HepG2 (cell line): ENCODE results near the gene RAB1B. TPM values are rescaled to one million over a fixed set of nuclear protein-coding genes. Genes with fewer than 3 reads are reported as not detected.
A peak's percentile ranks its signal among the peaks of the same experiment; 100 is the strongest.

Experiments
- ATAC-seq: fragments of 200-7000 bp; cut with Tn5 transposase; 3 replicates; pipeline ENCODE4 v1.9.1; 2020; ENCODE audit warnings: mild to moderate bottlenecking, moderate library complexity
- BruUV-seq: library from RNA; stranded (reverse); fragments of 400-500 nt; replicated peaks from 2 replicates; lab custom pipeline; 2021; lab: Mats Ljungman, UMichigan
- CTCF ChIA-PET: fragments of 300-600 bp; formaldehyde crosslinking; extraction: SDS; loops from one replicate; lab custom pipeline; 2021; ENCODE audit warnings: low total read pairs, inconsistent platforms, low intra/inter-chr PET ratio; lab: Yijun Ruan, JAX
- POLR2A ChIA-PET: fragments of 350-600 bp; sonication (Branson Sonifier 250); formaldehyde crosslinking; loops from one replicate; lab custom pipeline; 2020; ENCODE audit warnings: antibody characterized with exemption, inconsistent platforms; lab: Yijun Ruan, JAX
- DNase-seq: peaks from one replicate; pipeline ENCODE4 v3.0.0-alpha.2; 2015; ENCODE audit warnings: low spot score
- FAIRE-seq: peaks from 3 replicates; lab custom pipeline; 2011; peaks lifted over from hg19 to GRCh38; lab: Jason Lieb, UNC
- H2AFZ ChIP-seq: one replicate; pipeline ENCODE4 v1.6.1; 2011; ENCODE audit warnings: low read length, inconsistent platforms
- H3K27ac ChIP-seq: fragments of 300-600 bp; 3 replicates; pipeline ENCODE4 v1.8.0; 2011; ENCODE audit warnings: mixed run types, mild to moderate bottlenecking, mixed read lengths, low read length, inconsistent platforms; ENCODE audit not compliant: insufficient read depth; ENCODE audit errors: extremely low read length
- H3K27me3 ChIP-seq, 2 experiments: fragments of 200-600 bp in 1 of 2; 2 replicates in 1 of 2; 3 replicates in 1 of 2; pipeline versions ENCODE4 v1.6.0 to v1.8.0; 2011; ENCODE audit warnings: low read length in 2 of 2, mild to moderate bottlenecking in 2 of 2, moderate library complexity in 2 of 2, inconsistent platforms in 1 of 2; ENCODE audit not compliant: insufficient read depth in 2 of 2, control insufficient read depth in 1 of 2
- H3K36me3 ChIP-seq, 2 experiments: fragments of 200-600 bp in 1 of 2; replicated peaks in 1 of 2; 2 replicates in 1 of 2; 3 replicates in 1 of 2; pipeline versions ENCODE4 v1.5.1 to v1.8.0; 2011; ENCODE audit warnings: low read length in 2 of 2, inconsistent platforms in 1 of 2; ENCODE audit not compliant: insufficient read depth in 2 of 2, control insufficient read depth in 1 of 2
- H3K4me1 ChIP-seq: 2 replicates; pipeline ENCODE4 v1.5.1; 2012; ENCODE audit warnings: low read length, inconsistent platforms; ENCODE audit not compliant: insufficient read depth
- H3K4me2 ChIP-seq: 2 replicates; pipeline ENCODE4 v1.6.0; 2011; ENCODE audit warnings: low read depth, low read length, inconsistent platforms
- H3K4me3 ChIP-seq, 3 experiments: fragments of 200-600 bp in 1 of 3; sonication (generic), shearing (Covaris generic) in 1 of 3; replicated peaks in 1 of 3; 2 replicates each; pipeline ENCODE4 v1.5.1; 2011 to 2016; ENCODE audit warnings: low read length in 3 of 3, inconsistent platforms in 2 of 3, low read depth in 2 of 3, mild to moderate bottlenecking in 2 of 3, control low read depth in 1 of 3, mixed read lengths in 1 of 3; ENCODE audit not compliant: insufficient read depth in 1 of 3
- H3K79me2 ChIP-seq: one replicate; pipeline ENCODE4 v1.6.1; 2011; ENCODE audit warnings: low read length, inconsistent platforms; ENCODE audit not compliant: insufficient read depth
- H3K9ac ChIP-seq: 2 replicates; pipeline ENCODE4 v1.6.0; 2011; ENCODE audit warnings: mild to moderate bottlenecking, low read depth, low read length, inconsistent platforms; ENCODE audit not compliant: insufficient read depth
- H3K9me3 ChIP-seq: 2 replicates; pipeline ENCODE4 v1.5.1; 2012; ENCODE audit warnings: mild to moderate bottlenecking, low read length
- H4K20me1 ChIP-seq: 2 replicates; pipeline ENCODE4 v1.6.0; 2011; ENCODE audit warnings: inconsistent platforms, mild to moderate bottlenecking, low read length, moderate library complexity; ENCODE audit not compliant: insufficient read depth
- ATF7 ChIP-seq, 2 experiments: fragments of 450-650 bp in 1 of 2; sonication (generic) in 1 of 2; formaldehyde crosslinking in 1 of 2; IDR thresholded peaks; 2 replicates each; pipeline versions ENCODE4 v1.4.0 to v1.6.1; 2016 to 2020; ENCODE audit warnings: antibody characterized with exemption in 1 of 2, mild to moderate bottlenecking in 1 of 2, missing genetic modification reagents in 1 of 2
- CEBPG ChIP-seq: IDR thresholded peaks from 2 replicates; pipeline ENCODE4 v1.6.1; 2016
- GATAD1 ChIP-seq: IDR thresholded peaks from 2 replicates; pipeline ENCODE4 v1.6.1; 2016; ENCODE audit warnings: missing genetic modification reagents, missing compliant biosample characterization
- HHEX ChIP-seq: IDR thresholded peaks from 2 replicates; pipeline ENCODE4 v1.6.1; 2016; ENCODE audit warnings: control low read depth
- KAT7 ChIP-seq: IDR thresholded peaks from 2 replicates; pipeline ENCODE4 v1.6.1; 2018; ENCODE audit warnings: borderline replicate concordance, missing compliant biosample characterization
- NFIB ChIP-seq: sonication (generic); formaldehyde crosslinking; IDR thresholded peaks from 2 replicates; pipeline ENCODE4 v1.9.0; 2021; ENCODE audit warnings: missing genetic modification reagents, mild to moderate bottlenecking, borderline replicate concordance
- RARG ChIP-seq: sonication (generic); formaldehyde crosslinking; IDR thresholded peaks from 2 replicates; pipeline ENCODE4 v1.4.0; 2020; ENCODE audit warnings: low read depth, mild to moderate bottlenecking, missing genetic modification reagents
- SETDB1 ChIP-seq: sonication (generic); formaldehyde crosslinking; IDR thresholded peaks from 2 replicates; pipeline ENCODE4 v1.5.1; 2020; ENCODE audit warnings: missing genetic modification reagents, mild to moderate bottlenecking, borderline replicate concordance
- SP5 ChIP-seq: IDR thresholded peaks from 2 replicates; pipeline ENCODE4 v1.6.1; 2016; ENCODE audit warnings: low read depth, borderline replicate concordance
- TGIF2 ChIP-seq: IDR thresholded peaks from 2 replicates; pipeline ENCODE4 v1.6.1; 2016; ENCODE audit warnings: control low read depth, missing compliant biosample characterization
- ZFP37 ChIP-seq: sonication (generic); formaldehyde crosslinking; IDR thresholded peaks from 2 replicates; pipeline ENCODE4 v1.4.0; 2020; ENCODE audit warnings: missing genetic modification reagents, borderline replicate concordance
- ZNF615 ChIP-seq: sonication (generic); formaldehyde crosslinking; IDR thresholded peaks from 2 replicates; pipeline ENCODE4 v1.5.0; 2020; ENCODE audit warnings: mild to moderate bottlenecking, missing genetic modification reagents, borderline replicate concordance
- ZNF777 ChIP-seq: sonication (generic); formaldehyde crosslinking; IDR thresholded peaks from 2 replicates; pipeline ENCODE4 v1.4.0; 2020; ENCODE audit warnings: missing genetic modification reagents
- WGBS: methylation state at CpG from one replicate; pipeline ENCODE4 v1.1.6; 2017; ENCODE audit warnings: low lambda C conversion rate; 5-methylcytosine and 5-hydroxymethylcytosine counted together
- in situ Hi-C: cut with HindIII; loops from 2 replicates; pipeline ENCODE4 v1.10.0; 2017; ENCODE audit warnings: low pct_unique_long_range_greater_than_20kb; ENCODE audit not compliant: extremely low pct_ligation_motif_present
- intact Hi-C: fragments of 100-400 bp; cut with micrococcal nuclease; formaldehyde crosslinking; loops from one replicate; pipeline ENCODE4 v1.10.0; 2022; ENCODE audit not compliant: unreplicated experiment
- polyA plus RNA-seq, 8 experiments: library from polyadenylated mRNA; depleted of rRNA in 3 of 8; stranded (reverse) in 7 of 8; unstranded in 1 of 8; fragments of >200 nt; fragmentation: Illumina TruSeq in 4 of 8; extraction: Trizol in 4 of 8; gene quantifications; 2 replicates each; pipeline versions ENCODE4 v1.2.1 to v1.2.3, GENCODE V29; 2011 to 2016; ENCODE audit warnings: low read depth in 4 of 8, missing spikeins in 1 of 8, mixed read lengths in 1 of 8; ENCODE audit not compliant: insufficient read depth in 1 of 8
- total RNA-seq, 5 experiments: library from RNA; depleted of rRNA; stranded (reverse); fragments of >200 nt; fragmentation: Illumina TruSeq; extraction: Trizol; gene quantifications; 2 replicates each; pipeline ENCODE4 v1.2.3, GENCODE V29; 2016; ENCODE audit warnings: low read depth in 1 of 5
- TF ChIP-seq, protein P1 (sequence below): sonication (generic); formaldehyde crosslinking; IDR thresholded peaks from 2 replicates; pipeline ENCODE4 v1.4.0; 2020; ENCODE audit warnings: low read depth, mild to moderate bottlenecking, missing genetic modification reagents

The RAB1B gene
- total and polyA plus RNA-seq, 2 of the 13 experiments (the other 11 are each of a cell fraction or from before 2014, with no cell fraction given) = 77.9 to 87.9 TPM

GRCh38 chr11:66322732-66323427, 54.4 kb downstream of the RAB1B start:
- Histone ChIP-seq H4K20me1 (no peaks in the 10 kb centered on the region), H3K9me3 (no peaks in the 10 kb centered on the region), H3K4me3 (no peak overlapping the region), H2AFZ (no peak overlapping the region), H3K36me3 (no peaks in the 10 kb centered on the region), H3K27ac (no peak overlapping the region), H3K27me3 (peaks cover 0 to 24% of the 10 kb centered on the region in 2 experiments; a peak in 3 of 5 replicates), H3K9ac (no peak overlapping the region), H3K4me1 (peaks cover 59% of the 10 kb centered on the region), H3K4me2 (0 out of 2 replicates have a peak overlapping the region, but pooled peaks have one; percentile 20), H3K79me2 (no peaks in the 10 kb centered on the region)
- intact Hi-C loops = no loop called here
- in situ Hi-C loops = no loop called here
- CTCF ChIA-PET = interaction anchor here (1.2 to 2.2 kb wide), 2 partner anchors 11 to 100 kb away, joined by 6 to 24 read pairs; no protein-coding TSS in a partner anchor
- no peak for FAIRE-seq
- BruUV-seq = no TSS peak
- DNase-seq = no peak
- POLR2A ChIA-PET = interaction anchor here (0.7 kb wide), 1 partner anchor 11 kb away, joined by 4 read pairs; no protein-coding TSS in a partner anchor
- 20% methylated on average over 8 of the region's 11 CpGs for WGBS
- no peak for ATAC-seq
- TF ChIP-seq SETDB1 (CRISPR knock-in tag) = no peak
- TF ChIP-seq HHEX = no peak
- no peak for TF ChIP-seq SP5 (CRISPR knock-in tag)
- 0 out of 2 replicates have a peak, but pooled peaks have one; percentile 17 for TF ChIP-seq ZNF777
- TF ChIP-seq GATAD1 = no peak
- TF ChIP-seq CEBPG (CRISPR knock-in tag) = no peak

DNA sequence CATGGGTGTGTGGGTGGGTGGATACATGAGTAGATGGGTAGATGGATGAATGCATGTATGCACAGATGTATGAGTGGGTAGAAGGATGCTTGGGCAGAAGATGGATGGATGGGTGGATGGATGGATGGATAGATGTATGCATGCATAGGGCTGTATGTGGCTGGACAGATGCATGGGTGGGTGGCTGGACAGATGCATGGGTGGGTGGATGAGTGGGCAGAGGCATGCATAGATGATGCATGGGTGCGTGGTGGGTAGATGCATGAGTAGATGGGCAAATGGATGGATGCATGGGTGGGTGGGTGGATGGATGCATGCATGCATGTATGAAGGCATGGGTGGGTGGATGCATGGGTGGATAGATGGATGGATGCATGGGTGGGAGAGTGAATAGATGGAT, 55.2 kb downstream of the RAB1B start:
- WGBS = 64% methylated on average over 1 of the region's 1 CpG
- Histone ChIP-seq H3K9ac (no peak overlapping the region), H3K36me3 (no peaks in the 10 kb centered on the region)
- POLR2A ChIA-PET = interaction anchor here (1.8 kb wide), 1 partner anchor 11 kb away, joined by 5 read pairs; no protein-coding TSS in a partner anchor
- no peak for TF ChIP-seq ATF7 (IDR thresholded peaks at IDR 0.05)
- no peak for TF ChIP-seq ATF7 (CRISPR knock-in tag; IDR thresholded peaks at IDR 0.05)
- TF ChIP-seq, protein P1, sequence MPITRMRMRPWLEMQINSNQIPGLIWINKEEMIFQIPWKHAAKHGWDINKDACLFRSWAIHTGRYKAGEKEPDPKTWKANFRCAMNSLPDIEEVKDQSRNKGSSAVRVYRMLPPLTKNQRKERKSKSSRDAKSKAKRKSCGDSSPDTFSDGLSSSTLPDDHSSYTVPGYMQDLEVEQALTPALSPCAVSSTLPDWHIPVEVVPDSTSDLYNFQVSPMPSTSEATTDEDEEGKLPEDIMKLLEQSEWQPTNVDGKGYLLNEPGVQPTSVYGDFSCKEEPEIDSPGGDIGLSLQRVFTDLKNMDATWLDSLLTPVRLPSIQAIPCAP (CRISPR knock-in tag) = no peak
- TF ChIP-seq RARG = no peak
- TF ChIP-seq KAT7 (CRISPR knock-in tag) = no peak
- TF ChIP-seq ZNF615 = no peak
- no peak for TF ChIP-seq NFIB (CRISPR knock-in tag)
- TF ChIP-seq ZFP37 (CRISPR knock-in tag) = no peak
- no peak for TF ChIP-seq TGIF2 (CRISPR knock-in tag)
- TF ChIP-seq, all 625 proteins: peak for 0
- CTCF ChIA-PET = no interaction called here
- Histone ChIP-seq H4K20me1 (no peaks in the 10 kb centered on the region), H3K79me2 (no peaks in the 10 kb centered on the region), H3K9me3 (no peaks in the 10 kb centered on the region), H3K4me2 (no peak overlapping the region), H3K4me1 (peaks cover 59% of the 10 kb centered on the region), H3K27me3 (peaks cover 0 to 24% of the 10 kb centered on the region in 2 experiments; a peak in 3 of 5 replicates), H2AFZ (no peak overlapping the region), H3K4me3 (no peak overlapping the region), H3K27ac (no peak overlapping the region)
- in situ Hi-C loops = no loop called here
- FAIRE-seq = no peak
- DNase-seq = no peak
- no peak for ATAC-seq
- intact Hi-C loops = no loop called here
- BruUV-seq = no TSS peak
